ENCODE data around the gene AHDC1. TPM values are rescaled to one million over a fixed set of nuclear protein-coding genes. Genes with fewer than 3 reads are reported as not detected.

The AHDC1 gene
- total RNA-seq, 1 donor from 2014 or later = 23.7 TPM

DNA sequence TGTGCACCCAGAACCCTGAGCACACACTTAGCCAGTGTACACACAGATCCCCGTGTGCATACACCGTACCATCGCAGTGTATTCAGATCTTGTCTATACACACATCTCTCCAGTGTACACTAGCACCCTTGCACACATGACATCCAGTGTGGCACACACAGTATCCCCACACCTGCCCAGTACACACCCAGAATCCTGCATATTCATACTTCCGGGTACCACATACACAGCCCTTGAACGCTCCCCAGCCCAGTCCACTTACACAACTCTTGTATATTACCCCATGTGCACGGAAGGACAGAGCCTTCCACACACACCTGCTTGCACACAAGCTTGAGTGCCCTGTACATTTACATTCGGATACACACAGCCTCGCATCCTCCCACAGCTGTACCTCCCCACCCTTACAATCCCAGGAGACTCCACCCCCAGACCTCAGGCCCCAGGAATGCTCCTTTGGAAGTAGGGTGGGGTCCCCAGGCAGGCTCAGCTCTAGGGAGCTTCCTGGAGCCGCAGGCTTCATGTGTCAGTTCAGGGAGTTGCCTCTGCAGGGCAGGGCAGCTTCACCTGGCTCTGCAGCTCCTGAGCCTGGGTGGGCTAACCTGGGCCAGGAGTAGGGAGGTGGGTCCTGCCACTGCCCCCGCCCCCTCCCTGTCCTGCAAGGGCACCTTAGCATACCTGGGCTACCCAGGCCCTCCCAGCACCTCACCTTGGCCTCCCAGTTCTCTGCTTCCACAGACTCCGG is 46.2 kb downstream of the AHDC1 start:
- intact Hi-C loops (cut with DNase I) = no loop called here
- Histone ChIP-seq H3K9me3 (no peaks in the 10 kb centered on the region), H3K27ac (peak overlapping the region; percentile 76), H3K4me3 (no peak overlapping the region), H3K27me3 (ENCODE audit: low read depth) (no peaks in the 10 kb centered on the region), H3K4me1 (peaks cover 56% of the 10 kb centered on the region), H3K36me3 (peaks cover 16% of the 10 kb centered on the region)
- TF ChIP-seq, protein P1, sequence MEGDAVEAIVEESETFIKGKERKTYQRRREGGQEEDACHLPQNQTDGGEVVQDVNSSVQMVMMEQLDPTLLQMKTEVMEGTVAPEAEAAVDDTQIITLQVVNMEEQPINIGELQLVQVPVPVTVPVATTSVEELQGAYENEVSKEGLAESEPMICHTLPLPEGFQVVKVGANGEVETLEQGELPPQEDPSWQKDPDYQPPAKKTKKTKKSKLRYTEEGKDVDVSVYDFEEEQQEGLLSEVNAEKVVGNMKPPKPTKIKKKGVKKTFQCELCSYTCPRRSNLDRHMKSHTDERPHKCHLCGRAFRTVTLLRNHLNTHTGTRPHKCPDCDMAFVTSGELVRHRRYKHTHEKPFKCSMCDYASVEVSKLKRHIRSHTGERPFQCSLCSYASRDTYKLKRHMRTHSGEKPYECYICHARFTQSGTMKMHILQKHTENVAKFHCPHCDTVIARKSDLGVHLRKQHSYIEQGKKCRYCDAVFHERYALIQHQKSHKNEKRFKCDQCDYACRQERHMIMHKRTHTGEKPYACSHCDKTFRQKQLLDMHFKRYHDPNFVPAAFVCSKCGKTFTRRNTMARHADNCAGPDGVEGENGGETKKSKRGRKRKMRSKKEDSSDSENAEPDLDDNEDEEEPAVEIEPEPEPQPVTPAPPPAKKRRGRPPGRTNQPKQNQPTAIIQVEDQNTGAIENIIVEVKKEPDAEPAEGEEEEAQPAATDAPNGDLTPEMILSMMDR (IDR thresholded peaks at IDR 0.05) = no peak
- DNase-seq (no peak), ATAC-seq (peak; percentile 59 to 61)

DNA sequence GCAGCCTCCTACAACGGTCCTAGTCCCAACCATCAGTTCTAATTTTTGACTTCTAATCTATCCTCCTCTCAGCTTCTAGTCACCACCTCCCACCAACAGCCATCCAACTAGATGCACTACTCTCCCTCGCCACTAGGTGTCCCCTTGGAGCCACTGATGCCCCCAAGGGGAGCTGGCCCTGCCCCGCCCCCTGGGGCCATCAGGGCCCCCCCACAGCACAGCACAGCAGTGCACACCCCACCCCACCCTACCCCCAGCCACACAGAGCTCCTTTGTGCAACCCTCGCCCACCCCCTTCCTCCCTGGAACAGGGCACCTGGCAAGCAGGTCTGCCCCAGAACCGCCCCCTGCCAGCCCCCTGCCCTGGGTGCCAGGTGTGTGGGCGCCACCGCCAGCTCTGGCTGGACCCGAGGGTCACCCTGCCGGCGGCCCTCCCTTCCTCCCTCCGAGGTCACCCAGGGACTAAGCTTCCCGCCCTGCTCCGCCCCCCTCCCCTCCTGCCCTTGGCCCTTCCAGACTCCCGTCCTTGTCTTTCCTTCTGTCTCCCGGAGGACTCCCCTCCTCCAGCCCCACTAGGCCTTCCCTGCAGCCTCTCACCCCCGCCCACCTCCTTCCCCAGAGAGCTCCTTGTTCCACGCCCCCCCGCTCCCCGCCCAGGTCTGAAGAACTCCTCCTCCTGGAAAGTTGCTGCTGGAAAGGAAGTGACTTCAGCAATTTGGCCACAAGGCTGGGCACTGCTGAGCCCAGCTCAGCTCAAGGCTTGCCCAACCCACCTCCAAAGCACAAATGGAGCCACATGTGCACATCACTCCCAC is 47.0 kb downstream of the AHDC1 start:
- peaks cover 48% of the 10 kb centered on the region for H3K4me1 ChIP-seq
- ATAC-seq = peak; percentile 90 to 91
- peak overlapping the region; percentile 42 for H3K4me3 ChIP-seq
- intact Hi-C loops (cut with DNase I) = no loop called here
- peak overlapping the region; percentile 76 for H3K27ac ChIP-seq
- H3K9me3 ChIP-seq = no peaks in the 10 kb centered on the region
- no peaks in the 10 kb centered on the region for H3K27me3 ChIP-seq (ENCODE audit: low read depth)
- H3K36me3 ChIP-seq = peaks cover 23% of the 10 kb centered on the region
- TF ChIP-seq, protein P1 (IDR thresholded peaks at IDR 0.05) = peak; percentile 95
- peak; percentile 95 for DNase-seq

DNA sequence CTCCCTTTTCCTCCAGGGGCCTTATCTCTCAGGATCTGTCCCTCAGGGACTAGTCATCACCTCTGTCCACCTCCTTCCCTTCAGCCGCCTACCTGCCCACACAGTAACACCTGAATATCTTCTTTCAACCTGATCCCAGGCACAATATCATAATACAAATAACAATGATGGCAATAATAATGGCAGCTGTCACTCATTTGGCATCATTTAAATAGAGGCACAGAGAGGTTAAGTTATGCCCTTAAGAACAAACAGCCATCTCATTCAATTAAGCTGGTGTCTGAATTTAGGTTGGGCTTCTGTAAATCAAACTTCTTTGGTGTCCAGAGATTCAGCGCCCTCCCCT is 47.5 kb downstream of the AHDC1 start:
- H3K27me3 ChIP-seq (ENCODE audit: low read depth) = no peaks in the 10 kb centered on the region
- DNase-seq (no peak), ATAC-seq (no peak)
- TF ChIP-seq, protein P1 (IDR thresholded peaks at IDR 0.05) = no peak
- H3K36me3 ChIP-seq = peaks cover 28% of the 10 kb centered on the region
- H3K27ac ChIP-seq = peak overlapping the region; percentile 76
- no peak overlapping the region for H3K4me3 ChIP-seq
- no peaks in the 10 kb centered on the region for H3K9me3 ChIP-seq
- intact Hi-C loops (cut with DNase I) = no loop called here
- H3K4me1 ChIP-seq = peaks cover 42% of the 10 kb centered on the region

DNA sequence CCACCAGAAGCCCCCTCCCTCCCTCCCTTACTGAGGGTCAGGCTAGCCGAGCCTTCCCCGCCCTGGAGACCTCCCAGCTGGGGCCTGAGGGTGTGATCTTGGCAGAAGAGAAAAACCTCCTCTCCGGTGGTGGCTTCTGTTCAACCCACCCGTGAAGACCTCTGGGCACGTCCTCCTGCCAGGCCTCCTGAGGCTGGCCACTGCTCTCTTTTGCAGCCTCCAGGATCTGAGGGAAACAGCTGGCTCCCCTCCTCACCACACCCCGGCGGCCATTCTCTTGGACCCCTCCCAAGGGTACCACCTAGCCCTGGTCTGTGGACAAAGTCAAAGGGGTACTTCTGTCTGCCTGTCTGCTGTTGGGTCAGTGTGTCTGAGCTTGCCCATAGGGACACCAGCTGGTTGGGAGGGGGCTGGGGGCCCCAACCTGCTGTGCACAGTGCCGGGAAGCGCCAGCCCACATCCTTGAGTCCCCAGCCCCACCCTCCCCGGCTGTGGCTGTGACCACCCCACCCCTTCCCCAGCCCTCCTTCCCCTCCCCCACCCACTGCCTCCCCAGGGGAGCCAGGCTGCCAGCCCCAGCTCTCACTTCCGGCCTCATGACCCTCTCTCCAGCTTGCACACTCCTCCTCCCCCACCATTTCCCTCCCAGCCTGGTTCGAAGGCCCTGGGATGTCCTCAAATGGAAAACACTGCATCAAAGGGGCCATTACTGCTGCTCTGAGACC is 48.1 kb downstream of the AHDC1 start:
- Histone ChIP-seq H3K4me1 (peaks cover 37% of the 10 kb centered on the region), H3K36me3 (peaks cover 33% of the 10 kb centered on the region), H3K27me3 (ENCODE audit: low read depth) (no peaks in the 10 kb centered on the region), H3K4me3 (no peak overlapping the region), H3K27ac (peak overlapping the region; percentile 76), H3K9me3 (no peaks in the 10 kb centered on the region)
- intact Hi-C loops (cut with DNase I) = no loop called here
- ATAC-seq = no peak
- DNase-seq = no peak
- TF ChIP-seq, protein P1 (IDR thresholded peaks at IDR 0.05) = no peak
